H9 (cell line): ENCODE data around the gene TXNDC8. TPM values are rescaled to one million over a fixed set of nuclear protein-coding genes. Genes with fewer than 3 reads are reported as not detected.

Experiments used
- DNase-seq: peaks from one replicate; pipeline ENCODE4 v3.0.0-alpha.2; 2017
- H2AFZ ChIP-seq: one replicate; pipeline ENCODE4 v1.6.1; 2013; ENCODE audit warnings: mild to moderate bottlenecking, low read length, control low read depth, moderate library complexity
- H2AK5ac ChIP-seq: 2 replicates; pipeline ENCODE4 v1.6.1; 2013; ENCODE audit warnings: low read length, control low read depth, mixed read lengths; ENCODE audit not compliant: insufficient read length
- H2BK120ac ChIP-seq: one replicate; pipeline ENCODE4 v1.6.1; 2013; ENCODE audit warnings: low read depth, mild to moderate bottlenecking, low read length, control low read depth, inconsistent platforms; ENCODE audit not compliant: poor library complexity, severe bottlenecking
- H2BK12ac ChIP-seq: 2 replicates; pipeline ENCODE4 v1.6.1; 2013; ENCODE audit warnings: low read length, control low read depth, mixed read lengths, low read depth; ENCODE audit not compliant: insufficient read length
- H2BK15ac ChIP-seq: 2 replicates; pipeline ENCODE4 v1.6.1; 2013; ENCODE audit warnings: low read depth, low read length, control low read depth
- H2BK20ac ChIP-seq: one replicate; pipeline ENCODE4 v1.6.1; 2013; ENCODE audit warnings: low read depth, mild to moderate bottlenecking, low read length, control low read depth, inconsistent platforms; ENCODE audit not compliant: poor library complexity, severe bottlenecking
- H2BK5ac ChIP-seq: 2 replicates; pipeline ENCODE4 v1.6.1; 2013; ENCODE audit warnings: low read length, control low read depth, mixed read lengths; ENCODE audit not compliant: insufficient read length
- H3K14ac ChIP-seq: 2 replicates; pipeline ENCODE4 v1.6.1; 2013; ENCODE audit warnings: low read length, control low read depth; ENCODE audit not compliant: insufficient read depth
- H3K18ac ChIP-seq: 2 replicates; pipeline ENCODE4 v1.6.1; 2013; ENCODE audit warnings: low read depth, mild to moderate bottlenecking, mixed read lengths, low read length, control low read depth; ENCODE audit not compliant: insufficient read length
- H3K23ac ChIP-seq: 2 replicates; pipeline ENCODE4 v1.6.1; 2013; ENCODE audit warnings: low read length, control low read depth, mixed read lengths, low read depth; ENCODE audit not compliant: insufficient read length
- H3K23me2 ChIP-seq: 2 replicates; pipeline ENCODE4 v1.6.1; 2013; ENCODE audit warnings: low read depth, mild to moderate bottlenecking, mixed read lengths, low read length, control low read depth; ENCODE audit not compliant: insufficient read length, poor library complexity, severe bottlenecking
- H3K27ac ChIP-seq: 2 replicates; pipeline ENCODE4 v1.5.1; 2013; ENCODE audit warnings: low read length, control low read depth, mixed read lengths, low read depth; ENCODE audit not compliant: insufficient read length
- H3K27me3 ChIP-seq: 2 replicates; pipeline ENCODE4 v1.6.1; 2013; ENCODE audit warnings: low read length, control low read depth, inconsistent platforms; ENCODE audit not compliant: insufficient read depth
- H3K4ac ChIP-seq: 2 replicates; pipeline ENCODE4 v1.6.1; 2013; ENCODE audit warnings: low read depth, mild to moderate bottlenecking, control low read depth, inconsistent platforms, low read length, moderate library complexity
- H3K4me1 ChIP-seq: 2 replicates; pipeline ENCODE4 v1.6.1; 2013; ENCODE audit warnings: low read length, control low read depth, inconsistent platforms; ENCODE audit not compliant: insufficient read depth
- H3K4me2 ChIP-seq: 2 replicates; pipeline ENCODE4 v1.6.1; 2013; ENCODE audit warnings: low read length, control low read depth, mixed read lengths; ENCODE audit not compliant: insufficient read length, insufficient read depth
- H3K56ac ChIP-seq: 2 replicates; pipeline ENCODE4 v1.6.1; 2013; ENCODE audit warnings: low read depth, mild to moderate bottlenecking, mixed read lengths, low read length, control low read depth; ENCODE audit not compliant: insufficient read length
- H3K79me1 ChIP-seq: 2 replicates; pipeline ENCODE4 v1.6.1; 2013; ENCODE audit warnings: low read depth, mild to moderate bottlenecking, moderate library complexity, low read length, control low read depth, inconsistent platforms; ENCODE audit not compliant: insufficient read depth, poor library complexity, severe bottlenecking
- H3K79me2 ChIP-seq: 2 replicates; pipeline ENCODE4 v1.6.1; 2013; ENCODE audit warnings: low read length, control low read depth, inconsistent platforms; ENCODE audit not compliant: insufficient read depth
- H3K9ac ChIP-seq: 2 replicates; pipeline ENCODE4 v1.6.1; 2013; ENCODE audit warnings: low read length, control low read depth, mixed read lengths; ENCODE audit not compliant: insufficient read length; ENCODE audit errors: extremely low read depth
- H3K9me3 ChIP-seq: one replicate; pipeline ENCODE4 v1.6.1; 2013; ENCODE audit warnings: low read depth, low read length, inconsistent platforms; ENCODE audit not compliant: control insufficient read depth
- H3T11ph ChIP-seq: one replicate; pipeline ENCODE4 v1.6.1; 2013; ENCODE audit warnings: mild to moderate bottlenecking, low read length, control low read depth, inconsistent platforms
- H4K20me1 ChIP-seq: one replicate; pipeline ENCODE4 v1.6.1; 2013; ENCODE audit not compliant: control insufficient read depth, insufficient read length, insufficient read depth
- H4K5ac ChIP-seq: 2 replicates; pipeline ENCODE4 v1.6.1; 2013; ENCODE audit warnings: low read depth, mild to moderate bottlenecking, mixed read lengths, low read length, control low read depth; ENCODE audit not compliant: insufficient read length
- H4K8ac ChIP-seq: replicated peaks from 2 replicates; pipeline ENCODE4 v1.6.1; 2013; ENCODE audit warnings: low read length, control low read depth, mixed read lengths, low read depth; ENCODE audit not compliant: insufficient read length
- H4K91ac ChIP-seq: 2 replicates; pipeline ENCODE4 v1.6.1; 2013; ENCODE audit warnings: low read depth, mild to moderate bottlenecking, moderate library complexity, mixed read lengths, low read length, control low read depth; ENCODE audit not compliant: insufficient read length
- H3K27ac Mint-ChIP-seq, 3 experiments: 2 replicates in 2 of 3; 3 replicates in 1 of 3; pipeline ENCODE4 v1.8.0; 2020 to 2021; ENCODE audit warnings: mixed read lengths in 3 of 3, mild to moderate bottlenecking in 1 of 3, moderate library complexity in 1 of 3
- H3K27me3 Mint-ChIP-seq: 2 replicates; pipeline ENCODE4 v1.8.0; 2021; ENCODE audit warnings: low read depth, mild to moderate bottlenecking, moderate library complexity, mixed read lengths
- H3K36me3 Mint-ChIP-seq, 3 experiments: 2 replicates in 2 of 3; 3 replicates in 1 of 3; pipeline ENCODE4 v1.8.0; 2020 to 2021; ENCODE audit warnings: low read depth in 3 of 3, mixed read lengths in 3 of 3; ENCODE audit not compliant: insufficient read depth in 1 of 3
- H3K4me1 Mint-ChIP-seq, 2 experiments: 2 replicates each; pipeline ENCODE4 v1.8.0; 2020; ENCODE audit warnings: mixed read lengths in 2 of 2
- H3K4me3 Mint-ChIP-seq, 2 experiments: 2 replicates in 1 of 2; 3 replicates in 1 of 2; pipeline ENCODE4 v1.8.0; 2020 to 2021; ENCODE audit warnings: mild to moderate bottlenecking in 2 of 2, mixed read lengths in 2 of 2, moderate library complexity in 1 of 2
- H3K9me3 Mint-ChIP-seq, 2 experiments: 2 replicates in 1 of 2; 3 replicates in 1 of 2; pipeline ENCODE4 v1.8.0; 2020; ENCODE audit warnings: mild to moderate bottlenecking in 2 of 2, mixed read lengths in 2 of 2, moderate library complexity in 1 of 2
- CTCF ChIP-seq: fragments of 200-600 bp; sonication (generic); conservative IDR thresholded peaks from 3 replicates; pipeline ENCODE4 v1.8.0; 2021; ENCODE audit warnings: antibody characterized with exemption, mild to moderate bottlenecking
- total RNA-seq: library from RNA; stranded (reverse); gene quantifications from 2 replicates; pipeline ENCODE4 v1.2.1, GENCODE V29; 2021

TXNDC8 gene
- total RNA-seq, 1 experiment from 2014 or later = not detected

DNA sequence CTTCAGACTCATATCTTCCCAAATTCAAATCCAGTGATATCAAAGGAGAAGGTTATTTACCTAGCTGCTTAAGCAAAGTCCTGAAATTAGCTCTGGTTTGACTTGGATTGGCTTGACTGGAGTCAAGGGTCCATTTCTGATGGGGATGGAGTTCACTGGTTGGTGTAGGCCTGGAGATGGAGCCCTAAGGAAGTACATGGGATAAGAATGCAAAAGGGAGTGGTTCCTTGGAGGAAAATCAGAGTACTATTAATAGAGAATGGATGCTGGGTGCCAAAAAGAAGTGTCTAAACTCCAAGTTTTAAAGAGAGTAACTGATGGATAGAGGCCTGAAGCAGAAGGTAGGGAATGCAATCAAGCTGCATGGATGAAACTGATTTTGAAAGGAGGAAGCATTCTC is 13.8 kb downstream of the TXNDC8 start:
- Histone ChIP-seq H3K14ac (no peak overlapping the region), H3K9ac (no peak overlapping the region), H4K5ac (no peak overlapping the region), H3K9me3 (no peaks in the 10 kb centered on the region), H3K23me2 (no peaks in the 10 kb centered on the region), H3K4me1 (no peaks in the 10 kb centered on the region), H2BK15ac (no peak overlapping the region), H4K91ac (no peak overlapping the region), H2BK12ac (no peak overlapping the region), H3K4ac (no peak overlapping the region), H3K4me2 (no peak overlapping the region), H2AK5ac (no peak overlapping the region), H4K8ac (no peak overlapping the region), H3K79me1 (no peaks in the 10 kb centered on the region), H3K27me3 (no peaks in the 10 kb centered on the region), H3K56ac (no peak overlapping the region), H2BK120ac (no peak overlapping the region), H2BK20ac (no peak overlapping the region), H3T11ph (no peak overlapping the region), H3K79me2 (no peaks in the 10 kb centered on the region), H4K20me1 (no peaks in the 10 kb centered on the region), H2BK5ac (no peak overlapping the region), H3K27ac (no peak overlapping the region), H3K18ac (no peak overlapping the region), H2AFZ (no peak overlapping the region), H3K23ac (no peak overlapping the region)
- H3K27ac Mint-ChIP-seq = no peak overlapping the region
- no peaks in the 10 kb centered on the region for H3K36me3 Mint-ChIP-seq
- H3K9me3 Mint-ChIP-seq = no peaks in the 10 kb centered on the region
- no peak overlapping the region for H3K4me3 Mint-ChIP-seq
- no peaks in the 10 kb centered on the region for H3K27me3 Mint-ChIP-seq
- no peak for DNase-seq
- TF ChIP-seq CTCF = no peak
- H3K4me1 Mint-ChIP-seq = no peaks in the 10 kb centered on the region
